NCI-H2171 (cell line): ENCODE measurements around the gene AGXT.

ENCODE experiments used
- DNase-seq: peaks from one replicate; lab custom pipeline; 2025; lab: John Stamatoyannopoulos, UW

AGXT gene

DNA sequence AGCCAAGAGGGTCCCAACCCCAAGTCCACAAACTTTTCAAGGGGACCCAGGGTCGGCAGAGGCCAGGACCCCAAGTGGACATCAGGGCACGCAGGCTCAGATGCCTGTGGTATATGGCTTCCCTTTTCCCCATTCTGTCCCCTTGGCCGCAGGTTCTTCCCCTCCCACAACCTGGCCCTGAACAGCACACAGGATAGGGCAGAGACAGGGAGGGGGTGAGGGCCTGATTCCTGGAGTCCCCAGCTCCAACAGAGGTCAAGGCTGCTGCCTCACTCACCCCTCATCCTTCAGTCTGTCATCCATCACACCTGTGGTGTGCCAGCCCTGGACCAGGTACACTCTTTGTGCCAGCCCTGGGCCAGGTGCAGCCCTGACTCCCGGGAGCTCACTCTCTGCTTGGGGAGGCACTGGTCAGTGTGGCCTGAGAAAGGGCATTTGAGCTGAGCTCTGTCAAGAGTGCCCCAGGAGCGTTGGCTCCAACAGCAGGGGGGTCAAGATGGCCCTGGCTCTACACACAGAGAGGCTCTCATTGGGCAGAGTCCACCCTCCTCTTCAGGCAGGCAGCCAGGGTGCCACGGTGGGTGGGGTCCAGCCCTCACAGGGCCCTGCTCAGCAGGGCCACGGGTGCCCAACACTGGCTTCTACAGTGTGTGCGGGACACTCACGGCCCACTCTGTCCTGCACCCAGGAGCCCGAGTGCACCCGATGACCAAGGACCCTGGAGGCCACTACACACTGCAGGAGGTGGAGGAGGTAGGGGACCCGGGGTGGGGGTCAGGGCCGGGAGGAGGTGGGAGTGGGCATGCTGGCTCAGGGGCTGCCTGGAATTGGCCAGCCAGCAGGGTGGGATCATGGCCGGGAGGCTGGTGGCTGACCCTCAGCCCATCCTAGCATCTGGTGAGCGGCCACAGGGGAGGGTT, 1.6 kb downstream of the AGXT start:
- DNase-seq, result no peak

DNA sequence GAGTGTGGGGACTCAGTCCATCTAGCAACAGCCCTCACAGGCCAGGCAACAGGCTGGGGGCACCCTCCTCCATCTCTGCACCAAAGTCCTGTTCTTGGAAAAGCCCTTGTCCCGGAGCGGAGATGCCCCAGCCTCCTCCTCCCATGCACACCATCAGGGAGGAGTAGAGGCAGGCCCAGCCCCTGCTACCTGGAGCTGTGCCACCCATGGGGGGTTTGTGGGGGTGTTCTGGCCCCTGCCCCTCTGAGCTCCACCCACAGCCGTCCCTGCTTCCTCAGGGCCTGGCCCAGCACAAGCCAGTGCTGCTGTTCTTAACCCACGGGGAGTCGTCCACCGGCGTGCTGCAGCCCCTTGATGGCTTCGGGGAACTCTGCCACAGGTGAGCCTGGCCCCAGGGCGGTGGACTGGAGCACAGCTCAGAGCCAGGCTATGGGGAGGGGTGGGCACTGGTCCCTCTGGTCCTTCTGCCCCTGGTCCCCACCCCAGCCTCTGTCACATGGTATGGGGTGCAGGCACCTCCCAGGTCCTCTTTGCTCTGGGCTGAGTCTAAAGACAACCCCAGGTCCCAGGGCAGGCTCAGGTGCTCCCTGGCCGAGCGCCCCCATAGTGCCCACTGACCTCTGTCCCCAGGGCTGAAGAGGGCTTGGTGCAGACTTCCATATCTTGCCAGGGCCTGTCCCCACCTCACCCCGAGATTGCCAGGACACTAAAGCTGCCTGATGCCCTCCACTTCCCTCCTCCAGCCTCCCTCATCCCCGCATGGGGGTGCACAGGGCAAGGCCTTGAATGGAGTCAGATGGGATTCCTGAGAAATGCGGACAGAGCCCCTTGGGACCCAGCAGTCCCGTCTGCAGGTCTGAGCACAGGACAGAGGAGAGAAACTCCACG, 2.7 kb downstream of the AGXT start:
- no peak for DNase-seq

DNA sequence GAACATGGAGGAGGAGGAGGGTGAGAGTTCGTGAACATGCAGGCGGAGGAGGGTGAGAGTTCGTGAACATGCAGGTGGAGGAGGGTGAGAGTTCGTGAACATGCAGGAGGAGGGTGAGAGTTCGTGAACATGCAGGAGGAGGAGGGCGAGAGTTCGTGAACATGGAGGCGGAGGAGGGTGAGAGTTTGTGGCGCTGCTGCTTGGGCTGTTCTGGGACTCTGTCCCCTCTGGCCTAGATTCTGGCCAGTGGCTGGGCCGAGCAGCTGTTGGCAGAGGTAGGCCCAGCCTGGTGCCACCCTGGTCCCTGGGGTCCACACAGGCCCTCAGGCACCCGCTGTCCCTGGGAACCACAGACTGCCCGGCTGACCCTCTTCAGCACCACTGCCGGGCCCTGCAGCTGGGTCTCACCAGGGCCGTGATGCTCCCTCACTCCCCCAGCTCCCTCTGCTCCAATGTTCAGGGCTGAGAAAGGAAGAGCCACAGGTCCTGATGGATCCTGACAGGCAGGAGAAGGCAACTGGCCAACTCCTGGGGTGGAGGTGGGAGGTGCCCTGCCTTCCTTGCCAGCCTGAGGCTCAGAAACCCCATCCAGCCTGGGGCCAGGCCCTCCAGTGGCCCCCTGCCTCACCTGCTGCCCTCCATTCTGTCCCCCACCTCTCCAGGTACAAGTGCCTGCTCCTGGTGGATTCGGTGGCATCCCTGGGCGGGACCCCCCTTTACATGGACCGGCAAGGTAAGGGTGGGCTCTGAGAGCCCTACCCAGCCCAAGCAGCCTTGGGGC, 3.9 kb downstream of the AGXT start:
- DNase-seq, result no peak

DNA sequence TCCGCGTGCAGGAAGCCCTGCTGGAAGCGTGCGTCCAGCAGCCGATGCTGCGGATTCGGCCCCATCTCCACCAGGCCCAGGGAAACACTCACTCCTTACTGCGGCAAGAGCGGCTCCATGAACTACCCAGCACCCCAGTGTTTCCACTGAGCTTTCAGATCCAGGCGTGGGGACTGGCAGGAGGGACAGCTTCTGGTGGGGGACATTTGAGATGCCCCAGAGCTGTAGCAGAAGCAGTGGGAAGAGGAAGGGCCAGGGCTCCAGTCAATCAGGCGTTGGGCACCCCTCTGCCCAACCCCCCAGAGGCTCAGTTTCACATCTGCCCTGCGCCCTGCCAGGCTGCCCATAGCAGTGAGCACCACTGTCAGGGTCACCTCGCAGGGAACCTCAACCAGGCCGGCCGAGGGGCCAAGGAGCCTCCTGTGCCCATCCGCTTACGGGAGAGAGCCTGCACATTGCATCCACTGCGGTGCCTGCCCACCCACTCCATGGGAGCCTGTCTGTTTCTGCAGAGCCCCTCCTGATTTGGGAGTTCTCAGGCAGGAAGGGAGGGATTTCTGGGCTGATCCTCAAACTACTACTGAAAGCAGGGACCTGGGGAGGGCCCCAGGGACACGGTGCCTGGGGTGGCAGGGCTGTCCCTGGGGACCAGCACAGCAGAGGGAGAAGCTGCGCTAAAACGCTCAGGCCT, 4.6 kb downstream of the AGXT start:
- DNase-seq, result no peak

- no peak for DNase-seq
Measured at GRCh38 chr2:240873805-240874714, 5.4 kb downstream of the AGXT start.

- DNase-seq, result no peak
Measured at GRCh38 chr2:240874715-240875227, 6.1 kb downstream of the AGXT start.

DNA sequence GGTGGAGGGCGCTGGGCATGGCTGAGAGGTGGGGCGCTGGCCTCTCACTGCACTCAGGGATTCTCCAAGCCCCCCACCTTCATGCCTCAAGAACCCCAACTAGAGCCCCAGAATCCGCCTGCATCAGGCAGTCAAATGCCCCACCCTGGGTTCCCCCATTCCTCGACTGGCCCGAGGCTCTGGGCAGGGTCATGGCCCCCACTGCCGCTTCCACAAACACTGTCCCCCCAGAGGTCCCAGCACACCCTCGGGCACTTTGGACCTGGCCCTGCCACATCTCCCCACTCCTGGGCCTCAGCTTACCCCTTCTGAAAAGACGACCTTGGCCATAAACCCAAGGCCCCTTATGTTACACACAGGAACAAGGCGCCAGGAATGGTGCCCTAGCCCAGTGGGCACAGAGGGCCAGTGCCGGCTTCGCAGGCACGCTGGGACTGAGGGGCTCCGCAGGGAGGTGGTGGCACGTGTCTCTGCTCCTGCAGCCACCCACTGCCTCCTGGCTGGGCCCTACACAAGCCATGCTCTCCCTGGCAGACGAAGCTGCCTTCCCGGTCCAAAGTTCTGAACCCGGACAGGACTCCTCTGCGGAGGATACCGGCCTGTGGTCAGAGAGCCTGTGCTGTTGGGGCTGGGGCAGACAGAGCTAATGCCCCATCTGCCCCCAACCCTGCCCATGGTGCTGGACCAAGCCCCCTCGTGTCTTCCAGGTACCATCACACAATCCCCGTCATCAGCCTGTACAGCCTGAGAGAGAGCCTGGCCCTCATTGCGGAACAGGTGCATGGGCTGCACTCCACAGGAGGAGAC, 6.8 kb downstream of the AGXT start:
- DNase-seq, result no peak

DNA sequence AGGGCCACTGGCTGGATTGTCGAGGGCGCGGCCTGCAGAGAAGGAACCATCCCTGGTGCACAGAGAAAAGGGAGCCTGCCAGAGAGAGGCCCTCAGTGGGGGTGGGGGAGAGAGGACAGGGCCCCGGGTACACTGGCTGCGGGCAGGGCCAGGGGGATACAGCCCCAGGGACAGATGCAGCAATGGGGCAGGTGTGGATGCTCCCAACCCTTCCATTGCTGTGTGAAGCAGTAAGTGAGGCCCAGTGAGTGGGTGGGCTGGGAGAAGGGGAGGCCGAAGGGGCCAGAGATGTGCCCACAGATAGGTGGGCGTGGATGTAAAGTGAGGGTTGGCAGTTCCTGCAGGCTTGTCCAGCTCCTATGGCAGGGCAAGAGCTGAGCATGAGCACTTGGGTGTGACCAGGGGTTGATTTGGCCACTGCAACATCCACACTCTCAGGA, 7.4 kb downstream of the AGXT start:
- DNase-seq, result no peak

DNA sequence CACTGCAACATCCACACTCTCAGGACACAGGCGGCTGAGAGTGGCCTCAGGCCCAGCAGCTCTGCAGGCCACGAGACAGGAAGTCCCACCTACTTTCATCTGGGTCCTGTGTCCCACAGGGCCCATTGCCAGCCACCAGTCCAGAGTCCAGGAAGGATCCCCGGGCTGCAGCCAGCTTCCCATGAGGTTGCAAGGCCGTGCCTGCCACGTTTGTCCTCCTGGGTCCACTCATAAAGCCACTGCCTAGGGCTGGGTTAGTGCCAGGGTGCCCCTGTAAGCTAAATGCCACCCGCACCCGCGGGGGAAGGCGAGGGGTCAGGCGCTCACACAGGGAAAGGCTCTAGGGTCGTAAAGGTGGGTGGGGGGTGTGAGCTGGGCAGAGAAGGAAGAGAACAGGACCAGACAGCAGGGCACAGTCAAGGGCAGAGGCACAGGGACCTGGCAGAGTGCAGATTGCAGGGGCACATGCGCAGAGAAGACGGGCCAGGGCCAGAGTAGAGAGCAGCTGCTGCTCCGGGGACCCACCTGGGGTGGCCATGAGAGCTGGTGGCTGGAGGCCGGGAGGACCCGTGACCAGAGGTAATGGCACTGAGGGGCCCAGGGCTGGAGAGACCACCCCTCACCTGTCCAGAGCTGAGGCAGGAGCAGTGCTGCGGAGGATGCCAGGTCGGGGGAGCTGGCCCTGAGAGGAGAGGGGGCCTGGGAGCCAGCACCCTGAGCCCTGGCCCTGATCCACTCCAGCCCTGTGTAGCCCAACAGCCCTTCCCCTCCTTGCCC, 8.0 kb downstream of the AGXT start:
- no peak for DNase-seq

GRCh38 chr2:240877460-240878340, 9.1 kb downstream of the AGXT start:
- DNase-seq, result no peak

GRCh38 chr2:240878341-240878936, 9.8 kb downstream of the AGXT start:
- no peak for DNase-seq

GRCh38 chr2:240879105-240879504, 10.5 kb downstream of the AGXT start:
- DNase-seq, result no peak

DNA sequence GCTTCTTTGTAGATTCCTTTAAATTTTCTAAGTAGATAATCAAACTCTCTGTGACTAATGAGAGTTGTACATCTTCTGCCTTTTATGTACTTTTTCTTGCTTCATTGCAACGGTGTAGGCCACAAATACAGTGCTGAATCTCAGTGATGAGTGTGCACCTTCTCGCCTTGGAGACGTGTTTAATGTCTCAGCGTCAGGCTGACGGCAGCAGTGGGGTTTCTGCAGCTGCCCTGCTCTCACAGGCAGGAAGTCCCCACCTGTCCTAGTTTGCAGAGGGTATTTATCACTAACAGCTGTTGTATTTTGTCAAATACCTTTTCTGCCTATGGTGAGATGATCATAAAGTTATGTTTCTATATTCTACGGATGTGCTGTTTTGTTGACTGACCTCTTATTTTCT, 13.3 kb downstream of the AGXT start:
- peak; percentile 20 for DNase-seq

- no peak for DNase-seq
Measured at GRCh38 chr2:240884221-240884620, 15.6 kb downstream of the AGXT start.

DNA sequence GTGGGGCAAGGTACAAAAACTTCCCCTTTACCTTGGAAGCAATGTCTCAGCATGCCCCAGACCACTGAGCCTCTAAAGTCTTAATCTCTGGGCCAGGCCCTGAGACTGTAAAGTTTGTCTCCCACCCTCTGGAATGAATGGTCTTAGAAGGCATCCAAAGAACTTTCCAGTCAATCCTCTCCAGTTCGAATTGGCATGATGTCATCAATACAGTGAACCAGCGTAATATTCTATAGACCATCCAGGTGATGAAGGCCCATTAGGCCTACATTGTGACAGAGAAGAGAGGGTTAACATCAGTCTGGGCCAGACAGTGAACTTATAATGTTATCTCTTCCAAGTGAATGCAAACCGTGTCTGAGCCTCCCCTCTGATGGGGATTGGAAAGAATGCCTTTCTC, 16.1 kb downstream of the AGXT start:
- no peak for DNase-seq

- no peak for DNase-seq
Measured at GRCh38 chr2:240885566-240885965, 16.9 kb downstream of the AGXT start.

GRCh38 chr2:240886023-240886565, 17.5 kb downstream of the AGXT start:
- DNase-seq, result no peak
